GM12874 (cell line): ENCODE results near the gene LIMCH1.

Experiments used
- TF ChIP-seq, protein P1 (sequence below): IDR thresholded peaks from 2 replicates; pipeline ENCODE4 v1.5.1; 2011; ENCODE audit warnings: low read depth, mild to moderate bottlenecking, control low read depth, low read length, moderate library complexity; ENCODE audit not compliant: insufficient read depth

The LIMCH1 gene

GRCh38 chr4:41722181-41722580 is 184.2 kb downstream of the LIMCH1 start:
- TF ChIP-seq, protein P1, sequence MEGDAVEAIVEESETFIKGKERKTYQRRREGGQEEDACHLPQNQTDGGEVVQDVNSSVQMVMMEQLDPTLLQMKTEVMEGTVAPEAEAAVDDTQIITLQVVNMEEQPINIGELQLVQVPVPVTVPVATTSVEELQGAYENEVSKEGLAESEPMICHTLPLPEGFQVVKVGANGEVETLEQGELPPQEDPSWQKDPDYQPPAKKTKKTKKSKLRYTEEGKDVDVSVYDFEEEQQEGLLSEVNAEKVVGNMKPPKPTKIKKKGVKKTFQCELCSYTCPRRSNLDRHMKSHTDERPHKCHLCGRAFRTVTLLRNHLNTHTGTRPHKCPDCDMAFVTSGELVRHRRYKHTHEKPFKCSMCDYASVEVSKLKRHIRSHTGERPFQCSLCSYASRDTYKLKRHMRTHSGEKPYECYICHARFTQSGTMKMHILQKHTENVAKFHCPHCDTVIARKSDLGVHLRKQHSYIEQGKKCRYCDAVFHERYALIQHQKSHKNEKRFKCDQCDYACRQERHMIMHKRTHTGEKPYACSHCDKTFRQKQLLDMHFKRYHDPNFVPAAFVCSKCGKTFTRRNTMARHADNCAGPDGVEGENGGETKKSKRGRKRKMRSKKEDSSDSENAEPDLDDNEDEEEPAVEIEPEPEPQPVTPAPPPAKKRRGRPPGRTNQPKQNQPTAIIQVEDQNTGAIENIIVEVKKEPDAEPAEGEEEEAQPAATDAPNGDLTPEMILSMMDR = no peak

DNA sequence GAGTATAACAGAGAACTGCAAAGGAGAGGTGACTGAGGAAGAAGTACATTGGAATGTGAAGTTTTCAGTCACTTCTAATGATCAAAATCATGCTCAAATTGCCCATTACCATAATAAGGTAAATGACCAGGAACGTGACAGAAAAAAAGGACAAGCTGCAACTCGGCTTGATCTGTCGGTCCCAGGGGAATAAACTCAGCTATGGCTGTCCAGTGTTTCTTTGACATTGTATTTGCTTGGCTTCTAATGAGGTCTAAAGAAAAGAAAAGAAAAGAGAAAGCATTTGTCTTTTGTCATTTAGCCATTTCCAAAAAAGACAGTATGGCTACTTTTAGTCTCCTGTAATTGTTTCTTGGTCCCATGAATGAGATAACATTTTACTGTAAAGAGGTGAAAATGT is 185.3 kb downstream of the LIMCH1 start:
- TF ChIP-seq, protein P1 = no peak

GRCh38 chr4:41725254-41725653 is 187.3 kb downstream of the LIMCH1 start:
- TF ChIP-seq, protein P1 = no peak

- TF ChIP-seq, protein P1 = no peak
Observed at GRCh38 chr4:41727861-41728572, 190.1 kb downstream of the LIMCH1 start.

GRCh38 chr4:41728573-41728913 is 190.6 kb downstream of the LIMCH1 start:
- TF ChIP-seq, protein P1 = no peak

DNA sequence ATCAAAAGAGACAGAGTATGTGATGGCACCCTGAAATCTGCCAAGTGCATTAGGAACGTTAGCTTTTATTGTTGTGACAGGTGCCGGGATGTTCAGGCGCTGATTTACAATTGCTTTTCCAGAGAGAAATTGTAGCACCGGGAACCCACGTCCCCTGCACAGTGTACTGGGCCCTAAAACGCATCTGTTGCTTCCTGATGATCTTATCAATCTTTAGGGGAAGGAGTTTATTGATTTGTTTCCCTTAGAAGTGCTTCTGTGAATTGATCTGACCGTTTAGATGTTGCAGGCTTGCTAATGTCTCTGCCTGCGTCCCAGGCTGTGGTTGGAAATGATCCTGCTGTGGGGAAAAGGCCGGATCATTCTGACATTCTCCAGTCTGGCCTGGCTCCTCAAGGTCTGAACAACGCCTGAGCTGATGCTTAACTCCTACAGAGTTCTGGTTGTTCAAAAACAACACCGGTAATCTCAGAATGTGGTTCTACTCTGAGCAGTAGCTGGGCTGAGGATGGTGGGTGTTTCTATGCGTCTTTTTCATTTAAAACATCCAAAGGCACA is 193.7 kb downstream of the LIMCH1 start:
- TF ChIP-seq, protein P1 = no peak

DNA sequence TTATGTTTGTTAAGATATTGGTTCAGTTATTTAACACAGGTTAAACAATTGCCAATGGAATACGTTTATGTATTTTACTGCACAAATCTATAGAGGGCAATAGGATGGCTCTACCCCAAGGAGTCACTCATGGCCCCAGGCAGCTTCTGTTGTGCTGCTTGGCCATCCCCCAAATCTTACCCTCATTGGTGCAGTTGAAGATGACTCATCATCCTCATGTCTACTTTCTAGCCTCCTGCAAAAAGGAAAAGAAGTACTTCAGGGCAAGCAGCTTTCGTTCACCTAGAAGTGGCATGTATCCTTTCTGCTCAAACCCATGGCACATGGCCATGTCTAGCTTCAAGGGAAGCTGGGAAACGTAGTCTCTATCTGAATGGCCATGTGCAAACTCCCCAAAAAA is 196.4 kb downstream of the LIMCH1 start:
- TF ChIP-seq, protein P1 = no peak
